ENCODE data around the gene GPR108. TPM values are rescaled to one million over a fixed set of nuclear protein-coding genes. Genes with fewer than 3 reads are reported as not detected.

GPR108 gene
- total and polyA plus RNA-seq, 2 experiments from 2014 or later, result 66.6 to 120 TPM

- no peak overlapping the region for H3K27ac ChIP-seq
- no peak for DNase-seq (ENCODE audit: low spot score)
These were observed 9.0 kb downstream of the GPR108 start for GRCh38 chr19:6728346-6728745.

GRCh38 chr19:6725513-6726231 lies 11.7 kb downstream of the GPR108 start:
- no peak for DNase-seq (ENCODE audit: low spot score)
- no peak for TF ChIP-seq CTCF (IDR thresholded peaks at IDR 0.05; ENCODE audit: poor library complexity)
- TF ChIP-seq EZH2 (IDR thresholded peaks at IDR 0.05; ENCODE audit: borderline replicate concordance), result no peak
- no peak for TF ChIP-seq EZH2phosphoT487 (IDR thresholded peaks at IDR 0.05; ENCODE audit: low read depth, severe bottlenecking, unreplicated experiment)
- no peaks in the 10 kb centered on the region for H3K9me2 ChIP-seq (replicated peaks; ENCODE audit: insufficient read depth)
- peaks cover 25% of the 10 kb centered on the region for H3K4me1 ChIP-seq (ENCODE audit: insufficient read depth)
- H3K36me3 ChIP-seq (replicated peaks; ENCODE audit: insufficient read depth, low read depth), result no peaks in the 10 kb centered on the region
- H3K4me3 ChIP-seq, result no peak overlapping the region
- H4K20me1 ChIP-seq (ENCODE audit: insufficient read depth, poor library complexity, severe bottlenecking), result no peaks in the 10 kb centered on the region
- no peak overlapping the region for H2AFZ ChIP-seq
- peak overlapping the region; percentile 43 for H3K27ac ChIP-seq
- WGBS (ENCODE audit: low lambda C conversion rate, missing lambda C conversion rate), result 88% methylated on average over 16 of the region's 16 CpGs
- H3K4me2 ChIP-seq, result peak overlapping the region; percentile 15
- H3K79me2 ChIP-seq, result no peaks in the 10 kb centered on the region
- no peaks in the 10 kb centered on the region for H3K27me3 ChIP-seq
- no peaks in the 10 kb centered on the region for H3K9me3 ChIP-seq (ENCODE audit: low read depth)

More at GRCh38 chr19:6728346-6728745, 9.0 kb downstream of the GPR108 start:
- no peak overlapping the region for H3K4me2 ChIP-seq
- H3K79me2 ChIP-seq, result no peaks in the 10 kb centered on the region
- peaks cover 11% of the 10 kb centered on the region for H3K4me1 ChIP-seq (ENCODE audit: insufficient read depth)
- no peak overlapping the region for H3K4me3 ChIP-seq
- no peaks in the 10 kb centered on the region for H3K9me2 ChIP-seq (replicated peaks; ENCODE audit: insufficient read depth)
- no peaks in the 10 kb centered on the region for H3K36me3 ChIP-seq (replicated peaks; ENCODE audit: insufficient read depth, low read depth)
- H3K9me3 ChIP-seq (ENCODE audit: low read depth), result no peaks in the 10 kb centered on the region
- no peaks in the 10 kb centered on the region for H4K20me1 ChIP-seq (ENCODE audit: insufficient read depth, poor library complexity, severe bottlenecking)
- H2AFZ ChIP-seq, result no peak overlapping the region
- TF ChIP-seq EZH2phosphoT487 (IDR thresholded peaks at IDR 0.05; ENCODE audit: low read depth, severe bottlenecking, unreplicated experiment) (no peak), EZH2 (IDR thresholded peaks at IDR 0.05; ENCODE audit: borderline replicate concordance) (no peak), CTCF (IDR thresholded peaks at IDR 0.05; ENCODE audit: poor library complexity) (no peak)
- no peaks in the 10 kb centered on the region for H3K27me3 ChIP-seq
- 70% methylated on average over 8 of the region's 8 CpGs for WGBS (ENCODE audit: low lambda C conversion rate, missing lambda C conversion rate)

- WGBS (ENCODE audit: low lambda C conversion rate, missing lambda C conversion rate), result 90% methylated on average over 15 of the region's 15 CpGs
- no peak overlapping the region for H3K4me3 ChIP-seq
- peak overlapping the region; percentile 43 for H3K27ac ChIP-seq
- no peaks in the 10 kb centered on the region for H3K79me2 ChIP-seq
- H3K27me3 ChIP-seq, result no peaks in the 10 kb centered on the region
- no peak for DNase-seq (ENCODE audit: low spot score)
- no peaks in the 10 kb centered on the region for H3K9me2 ChIP-seq (replicated peaks; ENCODE audit: insufficient read depth)
- H3K4me2 ChIP-seq, result peak overlapping the region; percentile 15
- H4K20me1 ChIP-seq (ENCODE audit: insufficient read depth, poor library complexity, severe bottlenecking), result no peaks in the 10 kb centered on the region
- H2AFZ ChIP-seq, result no peak overlapping the region
- H3K4me1 ChIP-seq (ENCODE audit: insufficient read depth), result peaks cover 25% of the 10 kb centered on the region
- no peaks in the 10 kb centered on the region for H3K36me3 ChIP-seq (replicated peaks; ENCODE audit: insufficient read depth, low read depth)
- H3K9me3 ChIP-seq (ENCODE audit: low read depth), result no peaks in the 10 kb centered on the region
- no peak for TF ChIP-seq EZH2 (IDR thresholded peaks at IDR 0.05; ENCODE audit: borderline replicate concordance)
- no peak for TF ChIP-seq CTCF (IDR thresholded peaks at IDR 0.05; ENCODE audit: poor library complexity)
- TF ChIP-seq EZH2phosphoT487 (IDR thresholded peaks at IDR 0.05; ENCODE audit: low read depth, severe bottlenecking, unreplicated experiment), result no peak
These were observed 12.5 kb downstream of the GPR108 start for GRCh38 chr19:6724631-6725492.

All from hepatocyte (in vitro differentiated cells).